ENCODE results near the gene SS18.

Gene SS18

DNA sequence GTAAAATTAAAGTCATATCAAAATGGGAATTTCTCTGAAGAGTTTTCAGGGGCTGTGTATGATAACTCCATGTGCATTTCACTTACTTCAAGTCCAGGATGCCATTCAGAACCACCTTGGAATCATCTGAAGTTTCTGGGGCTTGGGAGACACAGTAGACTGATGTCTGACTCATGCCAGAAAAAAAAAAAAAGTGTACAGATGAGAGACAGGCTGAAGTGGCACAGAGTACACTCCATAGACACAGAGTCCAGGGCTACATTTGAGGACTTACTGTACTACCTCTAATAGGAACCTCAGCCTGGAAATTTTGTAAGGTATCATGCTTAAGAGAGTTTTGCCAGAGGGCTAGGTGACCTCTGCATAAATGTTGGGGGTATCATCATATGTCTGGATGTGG lies 92.0 kb downstream of the SS18 start:
- Histone ChIP-seq H3K4me1 (ENCODE audit: control insufficient read depth, low read depth, low read length) (no peaks in the 10 kb centered on the region), H2BK120ac (ENCODE audit: low read depth, low read length) (no peak overlapping the region), H3K36me3 (ENCODE audit: control insufficient read depth, insufficient read depth, low read length) (no peaks in the 10 kb centered on the region), H3K4me3 (ENCODE audit: low read length) (no peak overlapping the region), H2BK15ac (replicated peaks; ENCODE audit: low read depth) (no peak overlapping the region), H3K18ac (ENCODE audit: low read length) (no peak overlapping the region), H3K56ac (ENCODE audit: low read length) (no peak overlapping the region), H2BK5ac (ENCODE audit: low read length) (no peak overlapping the region), H3K9ac (ENCODE audit: low read length) (no peak overlapping the region), H3K79me2 (ENCODE audit: control insufficient read depth, insufficient read depth, low read length) (no peaks in the 10 kb centered on the region), H3K27me3 (ENCODE audit: insufficient read depth, low read length, poor library complexity) (no peaks in the 10 kb centered on the region), H2AK5ac (ENCODE audit: low read length) (no peak overlapping the region), H3K79me1 (ENCODE audit: low read length) (no peaks in the 10 kb centered on the region), H3K4me2 (ENCODE audit: low read length) (no peak overlapping the region), H3K23ac (ENCODE audit: low read length) (no peak overlapping the region), H3K4ac (ENCODE audit: low read depth, low read length) (no peak overlapping the region), H4K5ac (ENCODE audit: low read length) (no peak overlapping the region), H3K27ac (ENCODE audit: low read depth, low read length) (no peak overlapping the region), H4K8ac (ENCODE audit: low read depth, low read length) (no peak overlapping the region)
- no peak for DNase-seq

DNA sequence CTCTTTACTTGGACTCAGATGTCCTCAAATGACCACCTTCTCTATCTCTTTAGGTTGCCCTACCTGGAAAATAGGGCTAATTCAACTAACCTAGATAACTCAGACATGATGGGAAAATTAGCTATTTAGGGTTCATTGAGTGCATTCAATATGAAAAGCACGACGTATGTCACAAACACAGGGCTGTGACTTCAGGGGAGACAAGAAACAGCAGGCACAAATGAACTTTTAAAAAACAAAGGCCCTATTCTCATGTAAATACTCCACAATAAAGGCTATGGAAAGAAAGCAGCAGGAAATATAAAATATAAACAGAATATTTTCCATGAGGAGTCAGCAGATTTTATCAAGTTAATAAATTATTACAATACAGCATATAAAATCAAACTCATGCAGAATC lies 97.8 kb downstream of the SS18 start:
- Histone ChIP-seq H3K9ac (ENCODE audit: low read length) (no peak overlapping the region), H2AK5ac (ENCODE audit: low read length) (no peak overlapping the region), H3K4me2 (ENCODE audit: low read length) (no peak overlapping the region), H3K27me3 (ENCODE audit: insufficient read depth, low read length, poor library complexity) (no peaks in the 10 kb centered on the region), H3K4me3 (ENCODE audit: low read length) (no peak overlapping the region), H3K4me1 (ENCODE audit: control insufficient read depth, low read depth, low read length) (no peaks in the 10 kb centered on the region), H4K8ac (ENCODE audit: low read depth, low read length) (no peak overlapping the region), H3K36me3 (ENCODE audit: control insufficient read depth, insufficient read depth, low read length) (no peaks in the 10 kb centered on the region), H2BK120ac (ENCODE audit: low read depth, low read length) (no peak overlapping the region), H2BK5ac (ENCODE audit: low read length) (no peak overlapping the region), H2BK15ac (replicated peaks; ENCODE audit: low read depth) (no peak overlapping the region), H3K18ac (ENCODE audit: low read length) (no peak overlapping the region), H3K79me2 (ENCODE audit: control insufficient read depth, insufficient read depth, low read length) (no peaks in the 10 kb centered on the region), H3K27ac (ENCODE audit: low read depth, low read length) (no peak overlapping the region), H3K4ac (ENCODE audit: low read depth, low read length) (no peak overlapping the region), H3K56ac (ENCODE audit: low read length) (no peak overlapping the region), H3K23ac (ENCODE audit: low read length) (no peak overlapping the region), H3K79me1 (ENCODE audit: low read length) (no peaks in the 10 kb centered on the region), H4K5ac (ENCODE audit: low read length) (no peak overlapping the region)
- no CpG with 5 or more reads among the region's 2 CpGs for WGBS (ENCODE audit: extremely low coverage, insufficient coverage, low lambda C conversion rate)
- DNase-seq = no peak

DNA sequence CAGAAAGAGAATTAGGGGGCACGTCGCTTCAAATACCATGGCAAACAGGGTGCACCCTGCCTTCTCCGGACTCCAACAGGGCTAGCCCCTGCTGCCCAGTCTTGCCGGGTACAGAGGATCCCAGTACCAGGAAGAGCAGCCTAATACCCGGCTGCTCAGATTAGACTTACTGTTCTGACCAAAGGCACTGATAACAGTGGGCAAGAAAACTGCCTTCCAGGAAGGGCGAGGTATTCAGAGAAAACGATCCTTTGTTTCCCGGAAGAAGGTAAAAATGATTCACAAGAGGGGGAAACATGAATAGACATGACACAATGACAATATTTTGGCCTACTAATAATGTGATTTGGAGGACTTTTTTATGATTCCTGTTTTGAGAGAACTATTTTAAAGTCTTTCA lies 99.9 kb downstream of the SS18 start:
- Histone ChIP-seq H3K23ac (ENCODE audit: low read length) (no peak overlapping the region), H3K27ac (ENCODE audit: low read depth, low read length) (no peak overlapping the region), H3K4me2 (ENCODE audit: low read length) (no peak overlapping the region), H3K79me1 (ENCODE audit: low read length) (no peaks in the 10 kb centered on the region), H2AK5ac (ENCODE audit: low read length) (no peak overlapping the region), H3K9ac (ENCODE audit: low read length) (no peak overlapping the region), H3K27me3 (ENCODE audit: insufficient read depth, low read length, poor library complexity) (no peaks in the 10 kb centered on the region), H3K4me1 (ENCODE audit: control insufficient read depth, low read depth, low read length) (no peaks in the 10 kb centered on the region), H3K36me3 (ENCODE audit: control insufficient read depth, insufficient read depth, low read length) (no peaks in the 10 kb centered on the region), H3K56ac (ENCODE audit: low read length) (no peak overlapping the region), H2BK15ac (replicated peaks; ENCODE audit: low read depth) (no peak overlapping the region), H2BK5ac (ENCODE audit: low read length) (no peak overlapping the region), H4K8ac (ENCODE audit: low read depth, low read length) (no peak overlapping the region), H3K4ac (ENCODE audit: low read depth, low read length) (no peak overlapping the region), H3K18ac (ENCODE audit: low read length) (no peak overlapping the region), H3K79me2 (ENCODE audit: control insufficient read depth, insufficient read depth, low read length) (no peaks in the 10 kb centered on the region), H2BK120ac (ENCODE audit: low read depth, low read length) (no peak overlapping the region), H4K5ac (ENCODE audit: low read length) (no peak overlapping the region), H3K4me3 (ENCODE audit: low read length) (no peak overlapping the region)
- no peak for DNase-seq
- no CpG with 5 or more reads among the region's 8 CpGs for WGBS (ENCODE audit: extremely low coverage, insufficient coverage, low lambda C conversion rate)

DNA sequence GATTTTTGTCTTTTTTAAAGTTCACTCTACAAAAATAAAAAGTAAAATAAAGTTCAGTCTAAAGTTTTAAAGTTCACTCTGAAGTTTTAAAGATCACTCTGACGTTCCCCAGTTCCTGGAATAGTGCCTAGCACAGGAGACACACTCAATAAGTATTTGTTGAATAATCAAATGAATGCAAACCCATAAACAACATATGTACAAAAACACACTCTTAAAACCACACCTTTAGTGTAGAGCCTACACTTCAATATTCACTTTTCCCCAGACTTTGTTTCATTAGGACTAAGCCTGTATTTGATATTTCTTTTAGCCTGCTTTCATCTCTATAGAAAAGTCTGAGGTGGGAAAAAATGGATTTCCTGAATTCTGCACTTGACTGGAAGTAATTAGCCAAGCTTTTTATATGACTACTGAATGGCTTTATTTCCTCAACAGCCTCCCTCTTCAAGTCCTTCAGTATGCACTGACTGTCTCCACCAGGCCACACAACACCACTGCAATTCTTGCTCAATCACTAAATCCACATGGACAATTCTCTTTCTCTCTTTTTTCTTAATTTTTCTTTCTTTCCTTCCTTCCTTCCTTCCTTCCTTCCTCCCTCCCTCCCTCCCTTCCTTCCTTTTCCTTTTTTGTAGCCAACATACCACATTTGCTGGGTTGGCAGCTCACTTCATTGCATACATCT lies 104.6 kb downstream of the SS18 start:
- Histone ChIP-seq H2BK5ac (ENCODE audit: low read length) (no peak overlapping the region), H3K36me3 (ENCODE audit: control insufficient read depth, insufficient read depth, low read length) (no peaks in the 10 kb centered on the region), H2BK15ac (replicated peaks; ENCODE audit: low read depth) (no peak overlapping the region), H3K56ac (ENCODE audit: low read length) (no peak overlapping the region), H3K4ac (ENCODE audit: low read depth, low read length) (no peak overlapping the region), H3K4me3 (ENCODE audit: low read length) (no peak overlapping the region), H4K5ac (ENCODE audit: low read length) (no peak overlapping the region), H3K9ac (ENCODE audit: low read length) (no peak overlapping the region), H2AK5ac (ENCODE audit: low read length) (no peak overlapping the region), H3K23ac (ENCODE audit: low read length) (no peak overlapping the region), H2BK120ac (ENCODE audit: low read depth, low read length) (no peak overlapping the region), H3K4me2 (ENCODE audit: low read length) (no peak overlapping the region), H3K4me1 (ENCODE audit: control insufficient read depth, low read depth, low read length) (no peaks in the 10 kb centered on the region), H4K8ac (ENCODE audit: low read depth, low read length) (no peak overlapping the region), H3K79me1 (ENCODE audit: low read length) (no peaks in the 10 kb centered on the region), H3K27ac (ENCODE audit: low read depth, low read length) (no peak overlapping the region), H3K27me3 (ENCODE audit: insufficient read depth, low read length, poor library complexity) (no peaks in the 10 kb centered on the region), H3K79me2 (ENCODE audit: control insufficient read depth, insufficient read depth, low read length) (no peaks in the 10 kb centered on the region), H3K18ac (ENCODE audit: low read length) (no peak overlapping the region)
- WGBS (ENCODE audit: extremely low coverage, insufficient coverage, low lambda C conversion rate) = no CpG with 5 or more reads among the region's 1 CpG
- no peak for DNase-seq

DNA sequence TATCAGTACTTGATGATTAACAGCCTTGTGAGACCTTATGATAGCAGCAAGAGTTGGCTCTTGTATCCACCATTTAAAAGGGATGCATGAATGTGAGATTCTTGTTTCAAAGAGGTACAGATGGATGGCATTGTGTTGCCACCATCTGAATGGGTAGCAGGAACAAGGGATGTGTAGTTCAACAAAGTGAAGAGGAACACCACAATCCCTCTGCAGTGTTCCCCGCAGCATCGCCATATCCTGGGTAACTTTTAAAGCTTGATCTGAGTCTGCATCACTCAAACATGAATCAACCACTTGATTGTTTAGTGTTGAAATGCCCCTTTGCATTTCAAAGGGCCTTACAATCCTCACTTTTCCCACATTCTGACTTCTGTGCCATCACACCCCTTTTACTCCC lies 106.7 kb downstream of the SS18 start:
- Histone ChIP-seq H4K5ac (ENCODE audit: low read length) (no peak overlapping the region), H3K27me3 (ENCODE audit: insufficient read depth, low read length, poor library complexity) (no peaks in the 10 kb centered on the region), H4K8ac (ENCODE audit: low read depth, low read length) (no peak overlapping the region), H3K18ac (ENCODE audit: low read length) (no peak overlapping the region), H3K56ac (ENCODE audit: low read length) (no peak overlapping the region), H3K27ac (ENCODE audit: low read depth, low read length) (no peak overlapping the region), H3K79me1 (ENCODE audit: low read length) (no peaks in the 10 kb centered on the region), H3K79me2 (ENCODE audit: control insufficient read depth, insufficient read depth, low read length) (no peaks in the 10 kb centered on the region), H2BK5ac (ENCODE audit: low read length) (no peak overlapping the region), H3K36me3 (ENCODE audit: control insufficient read depth, insufficient read depth, low read length) (no peaks in the 10 kb centered on the region), H3K4me1 (ENCODE audit: control insufficient read depth, low read depth, low read length) (no peaks in the 10 kb centered on the region), H2AK5ac (ENCODE audit: low read length) (no peak overlapping the region), H3K4me3 (ENCODE audit: low read length) (no peak overlapping the region), H2BK15ac (replicated peaks; ENCODE audit: low read depth) (no peak overlapping the region), H3K4ac (ENCODE audit: low read depth, low read length) (no peak overlapping the region), H3K9ac (ENCODE audit: low read length) (no peak overlapping the region), H3K23ac (ENCODE audit: low read length) (no peak overlapping the region), H2BK120ac (ENCODE audit: low read depth, low read length) (no peak overlapping the region), H3K4me2 (ENCODE audit: low read length) (no peak overlapping the region)
- WGBS (ENCODE audit: extremely low coverage, insufficient coverage, low lambda C conversion rate) = no CpG with 5 or more reads among the region's 2 CpGs
- DNase-seq = no peak

DNA sequence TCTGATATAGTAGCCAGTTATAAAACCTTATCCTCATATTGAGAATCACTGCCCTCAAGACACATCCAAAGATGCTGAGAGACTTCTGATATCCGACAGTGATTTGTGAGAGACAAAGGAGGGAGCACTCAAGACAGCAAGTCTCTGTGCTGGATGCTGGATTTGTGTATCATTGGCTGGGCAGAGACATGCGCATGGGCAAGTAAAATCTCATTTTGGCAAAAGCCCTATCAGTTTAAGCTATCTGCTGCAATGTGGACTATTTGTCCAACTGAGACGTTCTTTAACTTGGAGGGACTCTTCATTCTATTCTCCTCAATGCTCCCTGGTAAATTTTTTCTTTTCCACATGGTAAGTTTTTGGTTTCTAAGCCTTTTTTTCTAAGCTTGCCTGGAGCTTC lies 107.5 kb downstream of the SS18 start:
- Histone ChIP-seq H3K23ac (ENCODE audit: low read length) (no peak overlapping the region), H4K8ac (ENCODE audit: low read depth, low read length) (no peak overlapping the region), H3K9ac (ENCODE audit: low read length) (no peak overlapping the region), H3K4ac (ENCODE audit: low read depth, low read length) (no peak overlapping the region), H2AK5ac (ENCODE audit: low read length) (no peak overlapping the region), H2BK5ac (ENCODE audit: low read length) (no peak overlapping the region), H3K56ac (ENCODE audit: low read length) (no peak overlapping the region), H2BK15ac (replicated peaks; ENCODE audit: low read depth) (no peak overlapping the region), H3K79me2 (ENCODE audit: control insufficient read depth, insufficient read depth, low read length) (no peaks in the 10 kb centered on the region), H3K4me2 (ENCODE audit: low read length) (no peak overlapping the region), H3K27me3 (ENCODE audit: insufficient read depth, low read length, poor library complexity) (no peaks in the 10 kb centered on the region), H3K4me1 (ENCODE audit: control insufficient read depth, low read depth, low read length) (no peaks in the 10 kb centered on the region), H3K79me1 (ENCODE audit: low read length) (no peaks in the 10 kb centered on the region), H3K36me3 (ENCODE audit: control insufficient read depth, insufficient read depth, low read length) (no peaks in the 10 kb centered on the region), H2BK120ac (ENCODE audit: low read depth, low read length) (no peak overlapping the region), H3K27ac (ENCODE audit: low read depth, low read length) (no peak overlapping the region), H4K5ac (ENCODE audit: low read length) (no peak overlapping the region), H3K4me3 (ENCODE audit: low read length) (no peak overlapping the region), H3K18ac (ENCODE audit: low read length) (no peak overlapping the region)
- WGBS (ENCODE audit: extremely low coverage, insufficient coverage, low lambda C conversion rate) = no CpG with 5 or more reads among the region's 3 CpGs
- DNase-seq = no peak
